Measurements from ENCODE around the gene LRRC75A. TPM values are rescaled to one million over a fixed set of nuclear protein-coding genes. Genes with fewer than 3 reads are reported as not detected.

LRRC75A gene
- total and polyA plus RNA-seq, 2 of the 13 experiments (the other 11 are each of a cell fraction or from before 2014, with no cell fraction given), result 0.03 TPM; not detected in 1

GRCh38 chr17:16521070-16521727, 29.2 kb upstream of the LRRC75A start (continued):
- TF ChIP-seq ARID4A (CRISPR knock-in tag; IDR thresholded peaks at IDR 0.05; ENCODE audit: borderline replicate concordance) (peak; percentile 21; the same call in 1 of the 2 replicates), TOPORS (CRISPR knock-in tag; IDR thresholded peaks at IDR 0.05) (no peak), ZNF564 (CRISPR knock-in tag; IDR thresholded peaks at IDR 0.05) (no peak), ZNF510 (CRISPR knock-in tag; IDR thresholded peaks at IDR 0.05; ENCODE audit: low read depth) (no peak), ZNF691 (CRISPR knock-in tag; IDR thresholded peaks at IDR 0.05; ENCODE audit: borderline replicate concordance, low read depth) (no peak), ZNF720 (CRISPR knock-in tag; IDR thresholded peaks at IDR 0.05) (no peak), MXI1 (IDR thresholded peaks at IDR 0.05; ENCODE audit: borderline replicate concordance, low read depth, low read length) (0 out of 3 replicates have a peak, but pooled peaks have one; percentile 22), SMAD9 (CRISPR knock-in tag; IDR thresholded peaks at IDR 0.05) (no peak), SP140L (CRISPR knock-in tag; IDR thresholded peaks at IDR 0.05; ENCODE audit: borderline replicate concordance) (no peak), ZNF10 (CRISPR knock-in tag; IDR thresholded peaks at IDR 0.05; ENCODE audit: borderline replicate concordance, low read depth) (no peak), TFAP4 (IDR thresholded peaks at IDR 0.05; ENCODE audit: borderline replicate concordance, low read depth) (peak; percentile 40; the same call in 1 of the 2 replicates), ZNF44 (CRISPR knock-in tag; IDR thresholded peaks at IDR 0.05) (no peak), ZNF263 (CRISPR knock-in tag; IDR thresholded peaks at IDR 0.05) (no peak), FOXJ3 (CRISPR knock-in tag; IDR thresholded peaks at IDR 0.05; ENCODE audit: borderline replicate concordance) (no peak; the same call in 1 of the 2 replicates), RBM39 (IDR thresholded peaks at IDR 0.05; ENCODE audit: low read depth, low read length, poor library complexity, severe bottlenecking) (no peak), SRF (IDR thresholded peaks at IDR 0.05; ENCODE audit: low read depth, low read length) (no peak), TBX2 (CRISPR knock-in tag; IDR thresholded peaks at IDR 0.05; ENCODE audit: borderline replicate concordance) (peak; percentile 38; the same call in 1 of the 2 replicates), E2F1 (CRISPR knock-in tag; IDR thresholded peaks at IDR 0.05) (no peak), ETV6 (CRISPR knock-in tag; conservative IDR thresholded peaks at IDR 0.05) (no peak), KMT2A (CRISPR knock-in tag; IDR thresholded peaks at IDR 0.05) (no peak), ZNF205 (CRISPR knock-in tag; IDR thresholded peaks at IDR 0.05) (no peak), RXRB (CRISPR knock-in tag; IDR thresholded peaks at IDR 0.05; ENCODE audit: borderline replicate concordance) (peak; percentile 57), ELF1 (CRISPR knock-in tag; IDR thresholded peaks at IDR 0.05) (peak; percentile 90), FOXM1 (CRISPR knock-in tag; IDR thresholded peaks at IDR 0.05) (no peak), ZNF224 (CRISPR knock-in tag; IDR thresholded peaks at IDR 0.05) (no peak)
